ENCODE data around the gene NUP153. TPM values are rescaled to one million over a fixed set of nuclear protein-coding genes. Genes with fewer than 3 reads are reported as not detected.

Gene NUP153
- total RNA-seq, 1 experiment from 2014 or later, result 99.3 TPM

DNA sequence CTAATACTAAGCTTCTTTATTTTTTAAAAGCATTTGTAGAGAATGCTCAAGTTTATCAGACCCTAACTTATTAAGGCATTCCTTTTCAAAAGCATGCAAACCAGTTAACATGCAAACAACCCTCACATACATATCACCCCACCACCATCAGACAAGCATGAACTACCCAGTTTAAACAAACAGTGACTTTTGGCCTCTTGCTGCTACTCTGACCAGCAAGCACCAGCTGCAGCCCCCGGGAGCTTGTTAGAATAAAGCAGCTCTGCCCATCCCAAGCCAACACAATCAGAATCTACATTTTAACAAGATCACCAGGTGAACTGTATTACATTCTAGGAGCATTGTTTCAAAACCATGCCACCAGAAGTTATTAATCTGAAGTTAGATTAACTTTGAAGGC, 5.9 kb upstream of the NUP153 start:
- H3K79me1 ChIP-seq (ENCODE audit: insufficient read depth, low read depth, low read length, poor library complexity, severe bottlenecking), result no peaks in the 10 kb centered on the region
- WGBS (ENCODE audit: extremely low coverage, insufficient read length, low lambda C conversion rate), result no CpG with 5 or more reads among the region's 1 CpG
- H3K4me1 Mint-ChIP-seq, result peaks cover 12 to 13% of the 10 kb centered on the region in 2 experiments
- H2BK15ac ChIP-seq (ENCODE audit: low read depth, low read length), result no peak overlapping the region
- H2BK20ac ChIP-seq (ENCODE audit: low read depth, low read length, poor library complexity, severe bottlenecking), result no peak overlapping the region
- H3K14ac ChIP-seq (ENCODE audit: insufficient read depth, low read length), result no peak overlapping the region
- H3K18ac ChIP-seq (ENCODE audit: insufficient read length, low read depth, low read length), result no peak overlapping the region
- H3K23ac ChIP-seq (ENCODE audit: insufficient read length, low read depth, low read length), result no peak overlapping the region
- H2BK5ac ChIP-seq (ENCODE audit: insufficient read length, low read length), result no peak overlapping the region
- no peak overlapping the region for H3K4ac ChIP-seq (ENCODE audit: low read depth, low read length)
- H3K4me1 ChIP-seq (ENCODE audit: insufficient read depth, low read length), result no peaks in the 10 kb centered on the region; the same call in 1 of the 2 replicates
- H3K23me2 ChIP-seq (ENCODE audit: insufficient read length, low read depth, low read length, poor library complexity, severe bottlenecking), result no peaks in the 10 kb centered on the region
- no peaks in the 10 kb centered on the region for H3K27me3 Mint-ChIP-seq (ENCODE audit: low read depth)
- no peak overlapping the region for H3T11ph ChIP-seq (ENCODE audit: low read length)
- H3K9me3 ChIP-seq (ENCODE audit: control insufficient read depth, low read depth, low read length), result no peaks in the 10 kb centered on the region
- no peak overlapping the region for H4K5ac ChIP-seq (ENCODE audit: insufficient read length, low read depth, low read length)
- H2AK5ac ChIP-seq (ENCODE audit: insufficient read length, low read length), result no peak overlapping the region
- H3K4me2 ChIP-seq (ENCODE audit: insufficient read depth, insufficient read length, low read length), result no peak overlapping the region
- no peak overlapping the region for H2BK120ac ChIP-seq (ENCODE audit: low read depth, low read length, poor library complexity, severe bottlenecking)
- H3K27ac Mint-ChIP-seq, result peak overlapping the region in 2 of 3 experiments; percentile 88 to 94; a peak in 5 of 7 replicates
- H3K27ac ChIP-seq (ENCODE audit: insufficient read length, low read depth, low read length), result no peak overlapping the region
- TF ChIP-seq CTCF (conservative IDR thresholded peaks at IDR 0.05), result no peak
- no peak overlapping the region for H3K9ac ChIP-seq (ENCODE audit: extremely low read depth, insufficient read length, low read length)
- H3K4me3 Mint-ChIP-seq, result peak overlapping the region in 1 of 2 experiments; percentile 10; a peak in 1 of 5 replicates
- H2BK12ac ChIP-seq (ENCODE audit: insufficient read length, low read depth, low read length), result no peak overlapping the region
- H4K91ac ChIP-seq (ENCODE audit: insufficient read length, low read depth, low read length), result no peak overlapping the region
- H4K20me1 ChIP-seq (ENCODE audit: control insufficient read depth, insufficient read depth, insufficient read length), result no peaks in the 10 kb centered on the region
- no peaks in the 10 kb centered on the region for H3K36me3 Mint-ChIP-seq (ENCODE audit: insufficient read depth in 1 of 3, low read depth in 3 of 3)
- DNase-seq, result no peak
- no peak overlapping the region for H4K8ac ChIP-seq (replicated peaks; ENCODE audit: insufficient read length, low read depth, low read length)
- H3K27me3 ChIP-seq (ENCODE audit: insufficient read depth, low read length), result no peaks in the 10 kb centered on the region
- no peaks in the 10 kb centered on the region for H3K79me2 ChIP-seq (ENCODE audit: insufficient read depth, low read length)
- peak overlapping the region; percentile 17 for H2AFZ ChIP-seq (ENCODE audit: low read length)
- H3K9me3 Mint-ChIP-seq, result no peaks in the 10 kb centered on the region
- H3K56ac ChIP-seq (ENCODE audit: insufficient read length, low read depth, low read length), result no peak overlapping the region

Data from H9 (cell line).